Uterus (tissue), 2 donors: ENCODE measurements around the gene HIVEP3.

Experiments
- CTCF ChIP-seq, 4 experiments: fragments of 200-600 bp in 2 of 4; fragments of 450-650 bp in 2 of 4; sonication (generic) in 2 of 4; IDR thresholded peaks; one replicate each; pipeline ENCODE4 v1.5.1; 2016 to 2019; ENCODE audit warnings: antibody characterized with exemption in 4 of 4, mild to moderate bottlenecking in 2 of 4, moderate library complexity in 1 of 4
- POLR2A ChIP-seq, 2 donors: fragments of 450-650 bp; IDR thresholded peaks; one replicate each; pipeline ENCODE4 v1.6.1; 2016; ENCODE audit warnings: antibody characterized with exemption in 2 of 2, mild to moderate bottlenecking in 1 of 2, moderate library complexity in 1 of 2

GRCh38 chr1:41485605-41486004, 433.1 kb downstream of the HIVEP3 start:
- TF ChIP-seq CTCF (IDR thresholded peaks at IDR 0.05) (no peak), POLR2A (IDR thresholded peaks at IDR 0.05) (no peak)
